Endothelial cell of umbilical vein (primary cell): Measurements from ENCODE around the gene DHX30. TPM values are rescaled to one million over a fixed set of nuclear protein-coding genes. Genes with fewer than 3 reads are reported as not detected.

Source experiments
- BruUV-seq: library from RNA; stranded (reverse); fragments of 400-500 nt; replicated peaks from 2 replicates; lab custom pipeline; 2021; lab: Mats Ljungman, UMichigan
- CTCF ChIA-PET: fragments of 300-600, 350-600 bp; sonication (Branson Sonifier 250); formaldehyde crosslinking; loops from one replicate; lab custom pipeline; 2021; ENCODE audit warnings: antibody characterized with exemption, inconsistent platforms; lab: Charles Lee
- POLR2A ChIA-PET: fragments of 300-600, 350-600 bp; sonication (Branson Sonifier 250); formaldehyde crosslinking; loops from one replicate; lab custom pipeline; 2021; ENCODE audit warnings: antibody characterized with exemption, inconsistent platforms; lab: Charles Lee
- DNase-seq: peaks from one replicate; pipeline ENCODE4 v3.0.0-alpha.2; 2011; ENCODE audit warnings: low read depth, low spot score
- FAIRE-seq: peaks from 2 replicates; lab custom pipeline; 2011; peaks lifted over from hg19 to GRCh38; lab: Jason Lieb, UNC
- H2AFZ ChIP-seq: 2 replicates; pipeline ENCODE4 v1.6.0; 2012; ENCODE audit warnings: low read depth, low read length, control low read depth, inconsistent platforms
- H3K27ac ChIP-seq: 2 replicates; pipeline ENCODE4 v1.5.1; 2011; ENCODE audit warnings: low read depth, mild to moderate bottlenecking, control low read depth, low read length, moderate library complexity; ENCODE audit not compliant: insufficient read depth
- H3K27me3 ChIP-seq, 2 experiments: 2 replicates each; pipeline versions ENCODE4 v1.6.0 to v1.6.1; 2011; ENCODE audit warnings: low read length in 2 of 2, mixed read lengths in 1 of 2; ENCODE audit not compliant: control insufficient read depth in 2 of 2, insufficient read depth in 2 of 2
- H3K36me3 ChIP-seq, 2 experiments: 2 replicates in 1 of 2; 3 replicates in 1 of 2; pipeline ENCODE4 v1.5.1; 2011; ENCODE audit warnings: low read length in 2 of 2, mild to moderate bottlenecking in 1 of 2, moderate library complexity in 1 of 2; ENCODE audit not compliant: control insufficient read depth in 2 of 2, insufficient read depth in 2 of 2; ENCODE audit errors: extremely low read depth in 1 of 2
- H3K4me1 ChIP-seq: 3 replicates; pipeline ENCODE4 v1.5.1; 2011; ENCODE audit warnings: mild to moderate bottlenecking, low read length; ENCODE audit not compliant: control insufficient read depth, insufficient read depth; ENCODE audit errors: extremely low read depth
- H3K4me2 ChIP-seq: 2 replicates; pipeline ENCODE4 v1.6.1; 2011; ENCODE audit warnings: low read length, control low read depth, mixed read lengths; ENCODE audit not compliant: insufficient read depth
- H3K4me3 ChIP-seq, 3 experiments: fragments of 200-600 bp in 1 of 3; sonication (generic), shearing (Covaris generic) in 1 of 3; replicated peaks in 1 of 3; 2 replicates each; pipeline ENCODE4 v1.5.1; 2011 to 2016; ENCODE audit warnings: control low read depth in 3 of 3, low read length in 3 of 3, mild to moderate bottlenecking in 2 of 3, inconsistent platforms in 1 of 3, low read depth in 1 of 3, moderate library complexity in 1 of 3; ENCODE audit not compliant: insufficient read depth in 1 of 3
- H3K79me2 ChIP-seq: 2 replicates; pipeline ENCODE4 v1.6.0; 2012; ENCODE audit warnings: low read length, inconsistent platforms; ENCODE audit not compliant: control insufficient read depth, insufficient read depth
- H3K9ac ChIP-seq: replicated peaks from 2 replicates; pipeline ENCODE3; 2011; ENCODE audit warnings: low read length, control low read depth; ENCODE audit not compliant: insufficient read depth; ENCODE audit errors: extremely low read depth
- H3K9me1 ChIP-seq: replicated peaks from 3 replicates; pipeline ENCODE4 v1.6.0; 2011; ENCODE audit warnings: mild to moderate bottlenecking, low read length; ENCODE audit not compliant: control insufficient read depth, insufficient read depth; ENCODE audit errors: extremely low read depth
- H3K9me3 ChIP-seq: replicated peaks from 2 replicates; pipeline ENCODE4 v1.5.1; 2012; ENCODE audit warnings: low read length, inconsistent platforms; ENCODE audit not compliant: control insufficient read depth, insufficient read depth
- H4K20me1 ChIP-seq: replicated peaks from 2 replicates; pipeline ENCODE3; 2011; ENCODE audit warnings: mild to moderate bottlenecking, low read length; ENCODE audit not compliant: control insufficient read depth, insufficient read depth; ENCODE audit errors: extremely low read depth
- MYC ChIP-seq: IDR thresholded peaks from one replicate; pipeline ENCODE4 v1.6.1; 2011; ENCODE audit warnings: mild to moderate bottlenecking, low read depth, low read length
- POLR2A ChIP-seq: IDR thresholded peaks from 2 replicates; pipeline ENCODE4 v1.6.1; 2012; ENCODE audit warnings: low read depth, mild to moderate bottlenecking, control low read depth, low read length
- POLR2AphosphoS5 ChIP-seq: IDR thresholded peaks from 2 replicates; pipeline ENCODE4 v1.6.1; 2012; ENCODE audit warnings: low read depth, mild to moderate bottlenecking, control low read depth, low read length, moderate library complexity; ENCODE audit not compliant: insufficient read depth
- dilution Hi-C: fragments of 300-500 bp; cut with MboI; formaldehyde crosslinking; loops from one replicate; pipeline ENCODE4 v1.15.0; 2019; ENCODE audit warnings: low sequenced_read_pairs; ENCODE audit not compliant: extremely low pct_ligation_motif_present
- intact Hi-C: fragments of 100-400 bp; cut with micrococcal nuclease; formaldehyde crosslinking; loops from one replicate; pipeline ENCODE4 v1.10.0; 2022
- polyA plus RNA-seq, 4 experiments: library from polyadenylated mRNA; depleted of rRNA in 3 of 4; stranded (reverse) in 3 of 4; unstranded in 1 of 4; fragments of >200 nt; gene quantifications; 2 replicates each; pipeline versions ENCODE4 v1.2.1 to v1.2.3, GENCODE V29; 2011 to 2012; ENCODE audit warnings: missing spikeins in 1 of 4
- total RNA-seq: library from RNA; stranded (reverse); gene quantifications from 2 replicates; pipeline ENCODE4 v1.2.3, GENCODE V29; 2021
- TF ChIP-seq, protein P1 (sequence below): IDR thresholded peaks from 2 replicates; pipeline ENCODE4 v1.6.1; 2011; ENCODE audit not compliant: insufficient read depth, insufficient read length

DHX30 gene
- total and polyA plus RNA-seq, 2 donors (not counting 3 experiments of a cell fraction or from before 2014, with no cell fraction given) = 79.0 to 86.9 TPM

DNA sequence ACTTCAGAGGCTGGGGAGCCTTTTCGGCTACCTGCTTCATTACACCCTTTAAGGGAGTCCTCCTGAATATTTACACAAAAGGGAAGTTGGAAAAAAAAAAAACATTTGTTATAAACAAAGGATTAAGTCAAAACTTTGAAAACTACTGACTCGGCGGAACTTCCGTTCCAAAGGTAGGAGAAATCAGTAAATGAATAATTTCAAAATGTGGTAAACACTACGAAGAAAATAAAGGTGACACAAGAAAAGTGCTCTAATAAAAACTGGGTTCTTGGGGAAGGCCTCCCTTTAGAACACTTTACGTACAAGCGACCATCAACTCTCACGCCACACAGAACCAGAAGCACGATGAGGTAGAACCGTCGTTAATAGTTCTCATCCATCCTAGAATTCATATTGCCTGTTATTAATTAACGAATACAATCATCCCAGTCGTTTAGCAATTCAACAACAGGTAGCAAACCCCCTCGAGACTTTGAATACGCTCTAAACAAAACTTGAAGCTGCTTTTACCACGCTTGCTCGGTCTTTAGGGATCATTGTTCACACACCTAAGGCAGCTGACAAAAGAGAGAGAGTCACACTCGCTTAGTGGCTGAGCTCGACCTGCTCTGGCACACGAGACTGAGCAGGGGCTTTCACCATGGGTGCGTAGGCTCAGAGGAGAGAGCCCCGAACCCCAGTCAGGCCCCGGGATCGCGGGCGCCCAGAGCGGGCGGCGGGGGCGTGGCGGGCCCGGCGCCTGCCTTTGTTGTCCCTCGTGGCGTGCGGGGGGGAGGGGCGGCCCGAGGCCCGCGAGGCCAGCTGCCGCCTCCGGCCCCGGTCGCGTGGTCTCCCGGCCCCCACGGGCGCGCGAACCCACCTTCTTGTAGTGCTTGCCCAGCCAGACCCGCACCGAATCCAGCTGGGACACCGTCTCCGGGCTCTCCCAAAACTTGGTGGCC lies 21.9 kb upstream of the DHX30 start:
- peaks cover 3% of the 10 kb centered on the region for H4K20me1 ChIP-seq
- DNase-seq (peak; percentile 72), FAIRE-seq (peak; percentile 85)
- peak overlapping the region; percentile 86 for H3K4me2 ChIP-seq
- no peaks in the 10 kb centered on the region for H3K27me3 ChIP-seq
- peaks cover 12% of the 10 kb centered on the region for H3K4me1 ChIP-seq
- H3K4me3 ChIP-seq = peak overlapping the region; percentile 69 to 95 (median 82)
- POLR2A ChIA-PET = interaction anchor here (0.7 kb wide), 1 partner anchor 420 kb away, joined by 3 read pairs; no protein-coding TSS in a partner anchor
- H3K9me1 ChIP-seq = no peaks in the 10 kb centered on the region
- H2AFZ ChIP-seq = peak overlapping the region; percentile 42
- peak; percentile 38 for TF ChIP-seq MYC
- TF ChIP-seq, protein P1, sequence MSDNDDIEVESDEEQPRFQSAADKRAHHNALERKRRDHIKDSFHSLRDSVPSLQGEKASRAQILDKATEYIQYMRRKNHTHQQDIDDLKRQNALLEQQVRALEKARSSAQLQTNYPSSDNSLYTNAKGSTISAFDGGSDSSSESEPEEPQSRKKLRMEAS = no peak
- H3K79me2 ChIP-seq = peaks cover 54% of the 10 kb centered on the region
- H3K36me3 ChIP-seq = no peaks in the 10 kb centered on the region
- dilution Hi-C loops = no loop called here
- H3K27ac ChIP-seq = peak overlapping the region; percentile 89
- CTCF ChIA-PET = interaction anchor here (1.0 kb wide), 1 partner anchor 260 kb away, joined by 3 read pairs; no protein-coding TSS in a partner anchor
- BruUV-seq = TSS peak; percentile 46
- intact Hi-C loops = loop anchor here (1.0 to 5.0 kb wide), 2 partner anchors 79 to 268 kb away; partner anchors contain the start of gene ELP6
- H3K9me3 ChIP-seq = no peaks in the 10 kb centered on the region
- H3K9ac ChIP-seq = peak overlapping the region; percentile 99

DNA sequence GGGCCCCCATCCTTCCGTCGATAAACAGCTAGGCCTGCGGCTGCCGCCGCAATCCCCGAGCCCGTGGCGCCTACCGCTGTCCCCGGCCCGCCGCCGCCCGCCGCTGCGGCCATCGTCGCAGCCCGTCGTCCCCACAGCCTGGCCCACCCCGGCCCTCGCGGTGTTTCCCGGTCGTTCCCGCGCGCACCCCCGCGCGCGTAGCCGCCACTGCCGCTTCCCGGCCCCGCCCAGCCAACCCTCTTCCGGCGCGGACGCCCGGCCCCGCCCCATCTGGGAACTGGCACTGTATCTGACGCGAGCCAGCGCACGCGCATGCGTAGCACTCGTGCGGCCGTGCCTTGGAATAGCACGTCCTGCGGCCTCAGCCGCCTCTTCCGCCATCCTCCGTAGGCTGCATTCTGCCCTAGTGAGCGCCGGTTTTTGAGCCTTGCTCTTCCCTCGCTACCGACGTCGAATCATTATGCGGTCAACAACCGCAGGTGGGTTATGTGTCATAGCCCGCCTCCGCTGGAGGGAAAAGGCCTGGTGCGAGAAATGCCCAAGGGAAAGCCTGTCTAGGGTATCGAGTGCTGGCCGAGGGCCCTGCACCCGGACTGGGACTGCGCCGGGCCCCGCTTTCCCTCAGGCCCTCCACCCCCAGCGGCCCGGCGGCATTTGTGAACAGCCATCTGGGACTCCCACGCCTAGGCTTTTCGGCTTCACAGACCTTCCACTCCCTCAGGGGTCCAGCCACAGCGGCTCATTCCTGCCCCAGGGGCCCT lies 21.1 kb upstream of the DHX30 start, which contains the start of gene SMARCC1:
Gene SMARCC1, minus strand, starts transcription at position 209 of the 761 bp plus-strand sequence. Its CDS starts 96 bp downstream, at position 113.
- ChIA-PET CTCF (no interaction called here), POLR2A (no interaction called here)
- Histone ChIP-seq H3K27ac (peak within 1 kb of the TSS; percentile 89), H3K4me3 (peak within 1 kb of the TSS; percentile 69 to 95 (median 82)), H3K79me2 (peaks cover 46% of the 10 kb centered on the region), H3K36me3 (no peaks in the 10 kb centered on the region), H3K9ac (peak within 1 kb of the TSS; percentile 99), H3K9me1 (no peaks in the 10 kb centered on the region), H4K20me1 (peaks cover 3% of the 10 kb centered on the region), H3K4me2 (peak within 1 kb of the TSS; percentile 86), H3K4me1 (peaks cover 12% of the 10 kb centered on the region), H2AFZ (peak within 1 kb of the TSS; percentile 42), H3K9me3 (no peaks in the 10 kb centered on the region), H3K27me3 (no peaks in the 10 kb centered on the region)
- TSS peak; percentile 82 for BruUV-seq
- FAIRE-seq = peak; percentile 94
- peak; percentile 97 for TF ChIP-seq POLR2A
- no peak for TF ChIP-seq MYC
- peak; percentile 70 for TF ChIP-seq POLR2AphosphoS5
- TF ChIP-seq, protein P1 = no peak
- intact Hi-C loops = loop anchor here (1.0 to 5.0 kb wide), 2 partner anchors 80 to 269 kb away; partner anchors contain the start of gene ELP6
- peak; percentile 98 for DNase-seq
- dilution Hi-C loops = no loop called here
